ENCODE data around the gene ISG15.

DNA sequence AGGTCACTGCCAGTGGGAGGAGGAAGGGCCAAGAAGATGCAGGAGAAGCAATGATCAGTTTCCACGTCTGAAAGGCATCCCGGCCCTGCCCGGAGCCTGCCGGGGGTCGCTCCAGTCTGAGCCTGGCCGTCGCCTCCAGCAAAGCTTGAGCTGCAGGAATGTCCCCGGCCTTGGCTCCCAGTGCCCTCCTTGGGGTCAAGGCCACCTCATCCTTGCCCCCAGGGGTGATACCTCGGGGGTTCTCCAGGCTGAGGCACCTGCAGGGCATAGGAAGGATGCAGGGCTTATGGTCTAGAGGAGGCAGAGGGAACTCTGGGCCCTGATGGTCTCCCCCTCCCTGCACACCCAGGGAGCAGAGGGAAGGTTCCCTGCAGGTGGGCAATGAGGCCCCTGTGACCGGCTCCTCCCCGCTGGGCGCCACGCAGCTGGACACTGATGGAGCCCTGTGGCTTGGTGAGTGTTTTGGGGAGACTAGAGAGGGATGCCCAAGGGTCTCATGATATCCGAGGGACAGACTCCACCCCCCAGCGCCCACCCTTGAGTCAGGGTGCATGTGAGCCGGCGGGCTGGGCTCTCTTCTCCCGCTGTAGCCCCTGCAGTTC, 40.9 kb downstream of the ISG15 start:
- TF ChIP-seq EP300 (IDR thresholded peaks at IDR 0.05; ENCODE audit: borderline replicate concordance) = no peak
- no peak for TF ChIP-seq TCF12 (IDR thresholded peaks at IDR 0.05; ENCODE audit: low read depth)

Measured in Ishikawa (cell line).